HPDE6-E6E7 (cell line): ENCODE data around the gene PUM1.

Experiments used
- DNase-seq: peaks from one replicate; pipeline ENCODE4 v3.0.0; 2011; ENCODE audit warnings: missing footprints; ENCODE audit errors: extremely low spot score

Gene PUM1

DNA sequence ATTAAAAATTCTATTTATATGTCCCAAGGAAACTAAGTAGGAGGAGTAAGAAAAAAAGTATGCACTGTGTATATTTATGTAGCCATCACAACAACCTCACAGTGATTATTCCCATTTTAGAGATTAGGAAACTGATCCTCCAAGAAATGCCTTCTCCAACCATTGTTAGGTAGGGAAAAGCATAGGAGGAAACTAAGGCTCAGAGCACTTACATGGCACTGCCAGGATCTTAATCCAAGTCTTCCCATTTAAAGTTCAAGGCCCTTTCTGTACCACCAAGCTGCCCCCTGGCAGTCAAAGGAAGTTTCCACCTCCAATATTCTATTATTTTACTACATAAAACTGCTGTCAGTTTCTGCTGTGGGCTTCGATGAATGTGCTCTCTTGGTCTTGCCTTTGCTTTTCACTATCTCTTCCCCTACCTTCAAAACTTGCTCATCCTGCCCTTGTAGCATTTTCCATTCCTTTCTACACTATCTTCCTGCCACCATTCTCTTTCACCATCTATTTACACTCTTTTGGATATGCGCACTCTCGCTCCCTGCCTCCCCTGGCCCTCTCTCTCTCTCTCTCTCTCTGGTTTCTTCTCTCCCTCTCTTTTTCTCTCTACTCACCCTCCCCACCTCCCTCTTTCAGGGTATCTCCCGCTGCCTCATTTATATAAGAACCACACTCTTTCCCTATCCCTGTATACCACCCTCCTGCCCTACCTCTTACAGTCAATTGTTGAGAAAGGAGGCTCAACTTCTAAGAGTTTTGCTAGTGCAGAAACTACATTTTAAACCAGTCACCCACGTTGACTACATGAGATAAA lies 34.0 kb downstream of the PUM1 start:
- DNase-seq, result no peak

DNA sequence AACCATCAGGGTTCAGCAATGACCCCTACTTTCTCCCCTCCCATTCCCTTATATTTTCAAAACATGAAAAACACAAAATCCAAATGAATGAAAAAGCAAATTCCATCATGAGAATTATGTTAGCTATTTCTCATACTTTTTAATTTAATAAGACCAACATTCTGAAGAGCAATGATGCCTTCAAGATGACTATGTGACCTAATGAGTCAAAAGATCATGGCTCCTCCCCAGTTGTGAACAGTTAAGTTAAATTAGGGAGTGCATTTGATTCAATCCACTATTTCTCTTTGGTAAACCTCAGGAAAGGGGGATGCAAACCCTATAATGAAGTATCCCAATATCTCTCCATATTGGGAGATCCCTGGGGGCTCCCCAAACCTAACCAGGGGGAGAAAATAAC lies 36.5 kb downstream of the PUM1 start:
- no peak for DNase-seq

DNA sequence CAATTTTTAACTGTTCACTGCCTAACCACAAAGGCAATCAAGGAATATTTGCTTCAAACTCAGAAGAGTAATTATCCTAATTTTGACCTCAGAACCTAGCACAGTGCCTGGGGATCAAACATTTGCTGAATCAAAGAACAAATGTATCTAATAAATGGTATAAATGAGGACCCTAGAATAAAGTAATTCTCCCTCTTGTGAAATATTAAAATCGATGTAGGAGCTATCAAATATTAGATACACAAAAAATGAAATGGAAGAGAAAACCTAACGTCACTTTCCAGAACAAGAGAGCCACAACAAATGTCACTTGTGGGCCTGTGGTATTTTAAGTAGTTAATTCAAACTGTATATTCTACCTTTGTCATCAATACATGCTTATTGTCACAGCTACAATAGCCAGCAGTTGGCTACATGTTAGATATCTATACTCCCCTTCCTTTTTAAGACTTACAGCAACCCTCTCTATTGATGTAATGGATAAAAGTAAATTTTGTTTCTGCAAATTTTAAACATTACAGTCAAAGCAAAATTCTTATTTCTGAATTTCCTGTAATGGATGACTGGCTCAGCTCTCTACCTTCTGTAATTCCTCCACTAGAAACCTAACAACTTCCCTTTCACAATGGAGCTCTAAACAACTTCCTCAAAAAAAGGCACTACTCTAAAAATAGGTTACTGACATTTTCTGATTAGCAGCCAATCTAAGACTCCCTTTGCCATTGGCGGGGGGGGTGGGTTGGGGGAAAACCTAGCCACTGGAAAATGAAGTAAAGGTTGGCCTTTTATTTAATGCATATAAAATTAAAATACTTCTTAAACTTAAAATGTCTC lies 37.6 kb downstream of the PUM1 start:
- no peak for DNase-seq

DNA sequence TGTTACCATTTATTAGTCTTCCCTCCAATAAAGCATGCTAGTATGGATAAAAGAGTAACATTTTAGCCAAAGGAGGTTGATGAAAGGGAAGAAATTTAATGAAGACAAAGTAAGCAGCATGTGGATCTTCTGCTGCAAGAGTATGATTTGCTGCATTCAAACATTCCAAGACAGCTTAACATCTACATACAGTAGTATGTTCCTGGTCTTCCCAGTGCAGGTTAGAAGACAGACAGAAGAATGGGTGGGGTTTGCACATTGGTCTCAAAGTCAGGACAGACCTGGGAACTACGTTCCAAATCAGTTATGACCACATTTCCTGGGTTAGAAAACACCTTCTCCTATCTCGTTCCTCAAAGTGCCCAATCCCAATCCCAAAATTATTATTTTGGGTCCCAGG lies 43.3 kb downstream of the PUM1 start:
- DNase-seq, result no peak

DNA sequence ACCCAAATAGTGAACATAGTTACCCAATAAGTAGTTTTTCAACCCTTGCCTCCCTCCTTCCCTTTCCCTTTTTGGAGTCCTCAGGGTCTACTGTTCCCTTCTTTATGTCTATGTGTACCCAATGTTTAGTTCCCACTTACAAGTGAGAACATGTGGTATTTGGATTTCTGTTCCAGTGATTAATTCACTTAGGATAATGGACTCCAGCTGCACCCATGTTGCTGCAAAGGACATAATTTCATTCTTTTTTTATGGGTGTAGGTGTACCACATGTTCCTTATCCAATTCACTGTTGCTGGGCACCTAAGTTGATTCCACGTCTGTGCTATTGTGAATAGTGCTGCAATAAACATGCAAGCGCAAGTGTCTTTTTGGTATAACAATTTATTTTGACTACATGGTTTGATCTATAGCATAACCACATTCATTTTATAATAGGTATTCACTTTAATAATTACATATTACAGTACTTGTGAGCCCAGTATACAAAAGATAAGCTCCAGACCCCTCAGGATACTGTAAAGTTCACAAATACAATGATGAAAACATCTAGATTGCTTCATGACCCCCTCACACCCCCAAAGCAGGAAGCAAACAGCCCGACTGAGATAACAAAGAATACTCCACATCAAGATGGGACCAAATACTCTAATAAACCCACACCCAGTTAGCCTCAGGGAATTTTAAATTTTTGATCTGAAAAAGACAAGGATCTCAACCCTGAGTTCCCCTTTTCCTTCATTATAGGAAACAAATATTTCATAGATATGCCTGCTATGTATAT lies 45.3 kb downstream of the PUM1 start:
- DNase-seq, result no peak

DNA sequence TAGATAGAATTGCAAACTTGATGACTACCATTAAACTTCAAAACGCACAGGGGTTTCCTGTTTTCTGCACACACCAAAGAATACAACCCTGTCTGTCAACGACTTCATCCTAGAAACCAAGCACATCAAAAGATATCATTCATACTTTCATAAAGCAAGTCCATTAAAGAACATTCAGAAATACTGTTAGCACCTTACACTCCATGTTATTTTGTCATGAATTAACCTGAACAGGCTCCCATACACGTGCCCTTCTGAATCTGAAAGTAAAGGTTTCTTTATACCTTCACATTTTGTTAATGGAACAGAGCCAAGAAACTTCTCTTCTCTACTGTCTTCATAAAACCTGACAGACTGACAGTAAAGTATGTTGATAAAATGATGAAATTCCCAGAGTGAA lies 46.1 kb downstream of the PUM1 start:
- DNase-seq, result no peak

DNA sequence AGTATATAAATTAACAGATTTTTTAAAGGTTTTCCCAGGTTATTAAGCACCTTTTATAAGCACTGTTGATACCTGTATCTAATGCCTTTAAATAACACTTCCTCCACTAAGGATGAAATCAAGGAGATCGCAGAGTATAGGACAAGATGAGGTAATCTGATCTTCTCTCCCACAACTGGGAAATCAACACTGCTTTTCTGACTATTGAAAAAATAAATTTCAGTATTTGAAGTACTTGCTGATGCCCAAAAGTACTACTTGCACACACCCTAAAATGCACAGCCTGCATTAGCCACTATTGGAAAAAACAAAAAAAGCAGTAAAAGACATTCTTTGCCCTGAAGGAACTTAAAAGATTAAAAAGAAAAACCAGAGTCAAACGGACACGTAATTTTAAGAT lies 48.6 kb downstream of the PUM1 start:
- no peak for DNase-seq

DNA sequence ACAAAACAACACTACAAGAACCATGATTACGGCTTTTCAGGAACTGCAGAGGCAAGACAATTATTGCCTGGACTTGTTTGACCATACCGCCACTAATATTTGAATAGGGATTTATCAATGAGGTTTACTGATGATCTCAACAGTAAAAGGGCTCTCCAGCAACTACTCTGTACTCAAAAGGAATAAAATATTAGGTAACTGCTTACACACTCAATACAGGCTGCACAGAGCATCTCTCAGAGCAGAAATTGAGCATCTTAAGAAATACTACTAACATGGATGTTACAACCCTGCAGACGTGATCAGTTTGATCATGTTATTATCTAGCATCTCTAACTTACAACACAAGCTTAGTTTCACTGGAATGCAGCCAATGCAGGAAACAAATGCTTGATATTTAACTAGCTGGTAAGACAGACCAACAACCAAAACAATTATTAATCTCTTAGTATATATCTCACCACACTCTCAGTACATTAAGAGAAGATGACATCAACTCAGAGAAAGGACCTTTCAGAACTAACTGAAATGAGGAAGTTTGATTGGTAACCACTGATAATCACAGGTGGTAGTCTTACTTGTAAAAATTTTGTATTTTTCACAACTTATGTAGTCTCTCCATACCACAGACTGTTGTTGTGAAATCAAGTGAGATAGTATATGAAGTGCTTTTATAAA lies 52.2 kb downstream of the PUM1 start:
- no peak for DNase-seq

DNA sequence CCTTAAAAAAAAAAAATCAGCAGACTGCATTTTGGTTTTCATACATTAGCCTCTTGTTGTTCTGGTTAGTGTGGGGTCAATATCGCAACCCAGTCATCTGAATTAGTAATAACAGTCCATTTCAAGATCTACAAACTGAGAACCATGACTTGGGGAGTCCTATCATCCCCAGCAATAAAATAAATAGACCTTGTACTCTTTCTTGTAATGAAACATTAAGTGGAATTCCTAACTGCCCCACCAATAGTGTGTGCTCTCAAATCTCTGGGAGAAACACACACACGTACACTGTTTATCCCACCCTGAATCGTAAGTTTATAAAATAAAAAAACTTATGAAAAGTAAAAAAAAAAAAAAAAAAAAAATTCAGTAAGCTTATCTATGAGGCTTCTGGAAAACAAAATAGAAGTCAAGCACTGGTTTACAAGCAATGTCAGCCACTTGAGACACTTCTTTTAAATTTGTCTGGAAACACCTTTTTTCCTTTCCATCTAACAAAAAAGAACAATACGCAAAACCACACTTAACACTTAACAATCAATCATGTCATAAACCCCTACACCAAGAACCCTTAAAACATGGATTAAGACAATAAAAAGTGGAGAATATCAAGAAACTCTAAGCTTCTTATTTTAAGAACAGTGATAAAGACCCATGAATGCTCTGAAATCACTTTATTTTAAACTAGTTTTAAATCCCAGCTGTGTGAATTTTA lies 53.1 kb downstream of the PUM1 start:
- DNase-seq, result no peak

DNA sequence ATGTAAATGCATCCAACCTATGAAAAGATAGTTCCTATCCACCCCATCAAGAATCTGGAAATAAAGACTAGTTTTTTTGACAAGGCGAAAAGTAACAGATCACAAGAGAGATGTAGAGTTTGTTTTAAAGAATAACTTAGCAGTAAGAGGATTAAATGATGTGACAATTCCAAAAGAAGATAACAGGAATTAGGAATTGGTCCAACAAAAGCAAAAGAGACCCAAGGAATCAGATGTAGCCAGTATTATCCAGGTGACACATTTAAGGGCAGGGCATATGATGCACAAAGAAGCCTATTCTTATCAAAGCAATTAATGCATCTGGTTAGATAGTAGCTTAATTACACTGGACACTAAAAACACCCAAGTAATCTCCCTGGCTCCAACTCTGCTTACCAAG lies 53.8 kb downstream of the PUM1 start:
- DNase-seq, result no peak

DNA sequence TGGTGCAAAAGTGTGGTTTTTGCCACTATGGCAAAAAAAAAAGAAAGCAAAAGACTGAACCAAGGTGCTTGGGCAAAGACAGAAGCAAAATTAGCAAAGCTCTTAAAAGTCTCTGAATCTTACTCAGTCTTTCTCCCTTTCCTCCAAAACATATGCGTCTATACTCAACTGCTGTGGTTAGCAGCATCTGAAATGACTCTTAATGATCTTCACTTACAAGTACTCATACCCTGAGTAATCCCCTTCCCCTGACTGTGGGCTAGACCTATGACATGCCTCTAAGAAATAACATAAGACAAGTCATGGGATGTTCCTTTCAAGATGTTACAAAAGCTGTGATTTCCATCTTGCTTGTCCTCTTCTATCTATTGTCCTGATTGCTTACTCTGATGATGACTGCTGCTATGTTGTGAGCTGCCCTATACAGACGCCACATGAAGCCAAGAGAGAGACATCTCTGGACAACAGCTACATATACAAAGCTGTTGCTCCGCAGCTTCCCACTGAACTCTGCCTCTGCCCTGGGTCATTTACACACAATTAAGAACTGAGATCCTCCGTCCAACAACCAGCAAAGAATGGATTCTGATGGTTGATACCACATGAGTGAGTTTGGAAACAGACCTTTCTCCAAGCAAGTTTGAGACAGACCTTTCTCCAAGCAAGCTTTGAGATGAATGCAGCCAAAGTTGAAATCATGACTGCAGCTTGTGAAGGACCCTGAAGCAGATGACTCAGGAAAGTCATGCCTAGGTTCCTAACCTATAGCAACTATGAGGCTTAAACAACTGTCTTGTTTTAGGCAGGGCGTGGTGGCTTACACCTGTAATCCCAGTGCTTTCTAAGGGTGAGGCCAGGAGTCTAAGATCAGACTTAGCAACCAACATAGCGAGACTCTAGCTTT lies 55.2 kb downstream of the PUM1 start:
- no peak for DNase-seq

DNA sequence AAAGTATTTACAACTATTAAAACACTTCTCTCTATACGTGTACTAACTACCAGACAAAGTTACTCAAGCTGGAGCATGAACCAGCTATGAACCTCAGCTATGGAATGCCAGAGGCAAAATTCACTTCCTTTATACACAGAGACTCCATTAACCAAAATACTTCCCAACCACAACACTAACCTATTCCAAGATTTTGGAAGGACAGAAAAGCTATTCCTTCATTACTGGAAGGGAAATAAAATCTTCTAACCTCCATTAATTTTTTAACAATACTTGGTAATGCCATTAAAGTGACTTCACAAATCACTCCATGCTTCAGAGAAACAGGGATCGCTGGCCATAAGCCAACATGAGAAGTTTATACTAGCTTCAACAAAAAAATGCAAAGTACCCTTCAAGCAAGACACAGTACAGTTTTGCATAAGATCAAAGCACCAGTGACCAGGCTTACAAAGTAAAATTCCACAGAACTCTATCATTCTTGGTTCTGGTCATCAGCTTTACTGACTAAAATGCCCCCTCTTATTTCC lies 58.0 kb downstream of the PUM1 start:
- peak; percentile 54 for DNase-seq

DNA sequence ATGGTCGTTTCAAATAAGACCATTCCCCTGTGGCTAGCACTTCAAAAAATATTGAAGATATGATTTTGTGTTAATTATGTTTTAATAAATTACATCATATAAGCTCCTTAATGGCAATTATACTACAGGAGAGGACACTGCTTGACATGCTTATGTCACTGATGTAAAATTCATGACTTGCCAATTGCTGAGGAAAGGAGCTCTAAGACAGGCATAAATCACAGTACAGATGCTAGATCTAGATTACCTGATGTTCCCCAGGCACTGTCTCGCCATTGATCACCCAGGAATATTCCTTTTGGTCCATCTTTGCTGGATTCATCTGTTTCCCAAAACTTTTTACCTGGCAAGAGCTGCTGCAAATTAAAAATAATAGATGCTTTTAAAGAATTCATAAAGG lies 58.8 kb downstream of the PUM1 start:
- no peak for DNase-seq

DNA sequence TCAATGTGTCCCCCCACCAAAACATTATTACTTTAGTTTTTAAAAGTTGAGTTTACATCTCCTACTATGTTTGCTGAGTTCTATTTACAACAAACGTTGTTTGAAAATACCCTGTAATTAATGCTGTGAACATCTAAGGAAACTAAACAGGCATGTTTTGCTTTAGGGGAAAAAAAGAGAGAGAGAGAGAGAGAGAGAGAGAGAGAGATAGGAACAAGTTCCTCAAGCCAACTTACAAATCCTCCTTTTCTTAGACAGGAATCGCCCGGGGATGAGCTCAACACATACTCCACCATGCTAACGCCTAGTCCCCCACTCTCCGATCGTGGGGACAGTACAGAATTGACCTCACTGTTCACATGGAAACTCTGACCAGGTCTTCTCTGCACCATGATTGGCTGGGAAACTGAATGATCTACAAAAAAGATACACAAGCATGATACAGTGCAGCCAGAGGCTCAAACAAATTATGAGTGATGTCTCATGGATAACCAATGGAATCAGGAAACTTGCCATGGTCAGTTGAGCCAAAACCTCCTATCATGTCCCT lies 59.8 kb downstream of the PUM1 start:
- DNase-seq, result no peak

DNA sequence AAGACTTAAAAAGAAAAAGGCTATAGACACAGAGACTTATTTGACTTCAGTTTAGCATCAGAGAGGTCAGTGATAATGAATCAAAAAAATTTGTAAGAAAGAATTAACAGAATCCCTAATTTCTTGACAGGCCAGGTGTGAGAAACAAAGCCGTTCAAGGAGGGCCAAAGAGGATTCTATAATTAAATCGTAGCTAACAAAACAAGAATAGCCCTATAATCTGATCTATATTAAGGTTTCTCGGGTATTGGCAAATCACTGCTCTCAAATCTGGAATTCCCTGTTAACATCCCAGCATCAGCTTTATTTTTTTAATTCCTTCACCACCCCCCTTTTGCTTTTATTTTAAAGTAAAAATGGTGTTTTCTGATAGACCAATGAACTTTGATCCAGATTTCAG lies 60.3 kb downstream of the PUM1 start:
- no peak for DNase-seq

DNA sequence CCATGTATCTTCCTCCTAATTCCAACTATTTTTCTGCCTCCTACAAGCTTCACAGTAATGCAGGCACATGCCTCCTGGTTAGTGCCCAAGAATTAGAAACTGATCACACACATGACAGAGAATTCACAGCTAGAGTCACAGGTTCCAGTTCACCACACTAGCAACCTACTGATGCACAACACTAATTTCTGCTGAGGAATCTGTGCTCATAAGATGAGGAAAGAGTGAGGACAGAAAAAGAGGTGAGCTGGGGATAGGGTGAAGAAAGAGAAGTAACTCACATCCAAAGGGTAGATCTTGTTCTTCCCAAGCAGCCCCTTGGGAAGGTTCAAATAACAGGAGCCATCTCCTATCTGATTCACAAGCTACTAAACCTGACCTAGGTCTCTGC lies 61.3 kb downstream of the PUM1 start:
- no peak for DNase-seq

DNA sequence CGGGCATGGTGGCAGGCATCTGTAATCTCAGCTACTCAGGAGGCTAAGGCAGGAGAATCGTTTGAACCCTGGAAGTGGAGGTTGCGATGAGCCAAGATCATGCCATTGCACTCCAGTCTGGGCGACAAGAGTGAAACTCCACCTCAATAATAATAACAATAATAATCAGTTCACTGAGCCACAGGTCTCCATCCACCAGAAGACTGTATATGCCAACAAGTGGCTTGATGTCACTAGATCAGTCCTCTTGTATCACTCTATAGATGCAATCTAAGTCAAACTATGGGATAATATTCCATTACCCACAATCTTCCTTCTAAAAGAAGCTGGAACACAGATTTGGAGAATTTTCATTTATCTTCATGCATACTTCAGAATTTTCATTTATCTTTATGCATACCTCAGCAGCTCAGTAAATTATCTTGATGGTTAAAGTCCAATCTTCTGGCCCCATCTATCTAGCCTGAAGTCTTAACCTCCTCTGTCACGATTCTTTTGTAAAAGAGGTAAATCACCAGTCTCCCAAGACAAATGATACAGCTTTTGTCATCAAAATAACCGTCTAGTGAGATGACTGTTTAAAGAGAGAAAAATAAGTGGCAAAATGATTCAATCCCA lies 61.8 kb downstream of the PUM1 start:
- DNase-seq, result no peak

DNA sequence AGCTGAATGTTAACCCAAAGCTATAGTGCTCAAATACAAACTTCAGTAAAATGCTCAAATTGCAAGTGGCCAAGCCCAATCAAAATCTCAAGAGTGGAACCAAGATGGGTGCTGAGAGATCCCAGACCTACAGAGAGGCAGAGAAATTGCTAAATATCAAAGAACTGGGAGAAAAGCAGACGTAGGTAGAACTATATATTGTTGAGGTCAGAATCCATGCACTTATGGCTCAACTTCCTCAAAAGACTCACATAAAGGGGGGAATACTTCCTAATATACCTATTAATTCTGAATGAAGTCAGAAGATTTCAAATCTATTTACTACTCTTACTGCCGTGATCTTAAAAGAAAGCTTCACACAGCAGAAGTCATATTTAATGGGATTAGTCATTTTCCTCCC lies 65.2 kb downstream of the PUM1 start:
- DNase-seq, result no peak

DNA sequence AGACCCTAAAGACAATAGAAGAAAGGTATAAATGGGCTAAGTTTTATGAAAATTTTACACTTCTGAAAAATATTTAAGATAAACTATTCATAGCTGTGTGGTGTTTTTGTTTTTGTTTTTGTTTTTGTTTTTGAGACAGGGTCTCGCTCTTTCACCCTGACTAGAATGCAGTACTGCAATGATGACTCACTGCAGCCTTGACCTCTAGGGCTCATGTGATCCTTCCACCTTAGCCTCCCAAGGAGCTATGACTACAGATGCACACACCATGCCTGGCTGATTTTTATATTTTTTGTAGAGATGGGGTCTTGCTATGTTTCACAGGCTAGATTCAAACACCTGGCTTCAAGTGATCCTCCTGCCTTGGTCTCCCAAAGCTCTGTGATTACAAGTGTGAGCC lies 66.6 kb downstream of the PUM1 start:
- no peak for DNase-seq
